ENCODE measurements around the gene MARCHF4. TPM values are rescaled to one million over a fixed set of nuclear protein-coding genes. Genes with fewer than 3 reads are reported as not detected.

MARCHF4 gene
- total RNA-seq (2022; extraction: Qiagen RNA extraction): 20.0 to 28.3 TPM (median 23.3 TPM) in 5 replicates

GRCh38 chr2:216371721-216372702, at the start of gene MARCHF4:
Gene MARCHF4, minus strand, starts transcription at chr2:216372483. Its CDS starts 2,223 bp downstream, at chr2:216370260.

GRCh38 chr2:216412022-216412999, 40.0 kb upstream of the MARCHF4 start, which contains the start of gene SMARCAL1:
Gene SMARCAL1, plus strand, starts transcription at chr2:216412484. Its CDS starts 2,221 bp downstream, at chr2:216414705.

Other genes starting within 250 kb of the MARCHF4 start
- 12.2 to 16.1 TPM (median 15.6 TPM) in 5 replicates for gene SMARCAL1, start 40.0 kb upstream of the MARCHF4 start, total RNA-seq (2022; extraction: Qiagen RNA extraction)
- 3,930 to 6,121 TPM (median 4,109 TPM) in 5 replicates for gene RPL37A, start 126.4 kb upstream of the MARCHF4 start, total RNA-seq (2022; extraction: Qiagen RNA extraction)